Activated CD4-positive, alpha-beta T cell treated with anti-CD3 and anti-CD28 coated beads, Interleukin-2, Interleukin-6, amounts not matched to agents 100 ng/mL and 50 ng/mL, durations not matched to agents 16 hours and 8 hours (primary cell): ENCODE data around the gene NFIC.
"Not testable (repeated sequence)": the region's sequence is repeated elsewhere in the genome, so short reads cannot be mapped to it uniquely, and the experiment has no call there.

Experiments
- DNase-seq: peaks from one replicate; pipeline ENCODE4 v3.0.0-alpha.2; 2020

Gene NFIC

DNA sequence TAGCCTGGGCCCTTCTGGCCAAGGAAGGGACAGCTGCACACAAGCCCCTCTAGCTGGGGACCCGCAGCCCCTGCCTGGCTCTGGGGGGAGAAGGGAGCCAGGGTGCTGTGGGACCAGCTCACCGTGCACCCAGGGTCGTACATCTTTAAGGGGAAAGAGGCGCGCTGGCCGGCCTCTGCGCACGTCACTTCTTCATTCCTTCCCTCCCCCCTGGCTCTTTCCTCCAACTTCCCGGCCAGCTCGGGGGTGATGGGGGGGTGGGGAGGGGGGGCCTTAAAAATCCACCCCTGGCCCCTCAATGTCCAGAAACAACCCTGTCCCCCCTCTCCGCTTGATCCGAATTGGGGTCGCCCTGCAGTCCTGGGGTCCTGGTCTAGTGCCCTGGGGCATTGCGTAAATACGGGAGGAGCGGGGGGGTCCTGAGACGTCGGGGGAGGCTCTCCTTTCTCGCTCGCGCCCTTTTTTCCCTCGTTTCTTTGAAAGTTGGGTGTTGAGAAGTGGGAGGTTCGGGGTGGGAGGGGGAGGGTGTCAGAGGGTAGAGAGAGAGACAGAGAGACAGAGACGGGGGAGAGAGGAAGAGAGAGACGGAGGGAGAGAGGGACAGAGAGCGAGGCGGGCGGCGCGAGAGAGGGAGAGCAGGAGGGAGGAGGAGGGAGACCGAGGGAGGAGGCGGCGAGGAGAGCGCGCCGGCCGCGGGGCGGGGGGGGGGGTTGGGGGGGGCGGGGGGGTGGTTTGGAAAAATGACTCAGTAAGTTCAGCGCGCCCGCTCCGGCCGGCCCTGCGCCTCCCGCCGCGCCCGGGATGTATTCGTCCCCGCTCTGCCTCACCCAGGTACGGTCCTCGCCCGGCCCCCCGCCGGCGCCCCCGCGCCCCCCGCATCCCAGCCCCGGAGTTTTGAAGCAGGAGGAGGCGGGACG is at the start of gene NFIC:
NFIC (plus strand) TSS at position 748 of the 917 bp plus-strand sequence; CDS start at position 802, 54 bp downstream.
- DNase-seq, result peak; percentile 38

GRCh38 chr19:3316659-3317207 is 49.6 kb upstream of the NFIC start:
- DNase-seq, result no peak

- DNase-seq, result no peak
These were observed 46.6 kb upstream of the NFIC start for GRCh38 chr19:3319643-3320353.

DNA sequence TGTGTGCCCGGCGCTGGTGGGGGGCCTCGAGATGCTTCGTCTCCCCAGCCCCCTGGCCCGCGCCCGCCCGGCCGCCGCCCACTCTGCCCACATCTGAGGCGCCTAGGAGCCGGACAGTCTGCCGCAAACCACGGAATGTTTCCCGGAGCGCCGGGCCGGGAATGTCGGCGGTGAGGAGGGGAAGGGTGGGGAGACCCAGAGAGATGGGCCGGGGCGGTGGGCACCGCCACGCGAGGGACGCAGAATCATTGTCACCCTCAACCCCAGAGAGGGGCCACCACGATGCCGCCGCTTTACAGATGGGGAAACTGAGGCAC is 46.1 kb upstream of the NFIC start:
- DNase-seq, result no peak

GRCh38 chr19:3320853-3321252 is 45.5 kb upstream of the NFIC start:
- DNase-seq, result no peak

DNA sequence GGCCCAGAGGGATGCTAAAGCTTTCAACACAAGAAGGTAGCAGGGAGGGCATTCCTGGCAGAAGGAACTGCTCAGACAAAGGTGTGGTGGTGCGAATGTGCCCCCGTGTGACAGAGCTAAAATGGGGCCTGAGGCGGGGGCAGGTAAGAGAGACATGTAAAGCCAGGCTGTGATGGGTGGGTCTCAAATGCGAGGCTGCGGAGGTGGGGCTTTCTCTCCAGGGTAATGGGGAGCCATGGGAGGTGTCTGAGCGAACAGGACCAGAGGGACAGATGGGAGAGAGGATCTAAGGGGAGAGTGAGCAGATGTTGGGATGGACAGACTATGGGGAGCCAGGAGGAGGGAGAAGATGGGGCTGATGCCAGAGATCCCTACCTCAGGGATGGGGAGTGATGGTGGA is 44.7 kb upstream of the NFIC start:
- DNase-seq, result no peak

GRCh38 chr19:3322199-3322978 is 44.0 kb upstream of the NFIC start:
- DNase-seq, result no peak

DNA sequence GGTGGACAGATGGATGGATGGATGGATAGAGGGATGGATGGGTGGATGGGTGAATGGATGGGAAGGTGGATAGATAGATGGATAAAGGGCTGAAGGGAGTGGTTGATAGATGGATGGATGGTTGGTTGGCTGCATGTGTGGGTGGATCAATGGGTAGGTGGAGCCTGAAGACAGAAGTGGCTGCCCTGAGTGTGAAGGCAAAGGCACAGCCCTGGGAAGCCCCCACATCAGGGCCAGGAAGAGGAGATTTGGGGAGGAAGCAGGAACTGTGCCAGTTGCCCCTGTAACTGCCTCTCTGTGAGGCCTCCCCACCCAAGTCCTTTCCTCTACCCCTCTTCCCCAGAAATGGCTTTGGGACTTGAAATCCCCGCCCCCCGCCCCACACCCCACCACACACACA is 43.4 kb upstream of the NFIC start:
- no peak for DNase-seq

GRCh38 chr19:3323658-3324057 is 42.7 kb upstream of the NFIC start:
- DNase-seq, result no peak

GRCh38 chr19:3324405-3324856 is 42.0 kb upstream of the NFIC start:
- peak; percentile 90 for DNase-seq

DNA sequence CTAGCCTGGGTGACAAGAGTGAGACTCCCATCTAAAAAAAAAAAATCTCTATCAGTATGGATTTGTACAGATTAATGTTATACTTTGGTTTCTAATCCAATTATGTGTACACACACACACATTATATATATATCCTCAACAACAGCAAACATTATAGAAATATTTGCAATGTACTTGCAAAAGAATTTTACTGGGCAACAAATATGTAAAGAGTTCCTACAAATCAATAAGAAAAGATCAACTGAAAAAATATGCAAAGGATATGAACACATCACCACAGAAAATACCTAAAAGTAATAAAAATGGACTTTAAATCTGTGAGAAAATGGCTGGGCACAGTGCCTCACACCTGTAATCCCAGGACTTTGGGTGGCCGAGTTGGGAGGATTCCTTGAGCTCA is 40.9 kb upstream of the NFIC start:
- DNase-seq, result no peak

GRCh38 chr19:3328743-3329142 is 37.6 kb upstream of the NFIC start:
- DNase-seq, result no peak

GRCh38 chr19:3330047-3330446 is 36.3 kb upstream of the NFIC start:
- no peak for DNase-seq

GRCh38 chr19:3332232-3332631 is 34.2 kb upstream of the NFIC start:
- not testable (repeated sequence) for DNase-seq

GRCh38 chr19:3333020-3333583 is 33.3 kb upstream of the NFIC start:
- no peak for DNase-seq

DNA sequence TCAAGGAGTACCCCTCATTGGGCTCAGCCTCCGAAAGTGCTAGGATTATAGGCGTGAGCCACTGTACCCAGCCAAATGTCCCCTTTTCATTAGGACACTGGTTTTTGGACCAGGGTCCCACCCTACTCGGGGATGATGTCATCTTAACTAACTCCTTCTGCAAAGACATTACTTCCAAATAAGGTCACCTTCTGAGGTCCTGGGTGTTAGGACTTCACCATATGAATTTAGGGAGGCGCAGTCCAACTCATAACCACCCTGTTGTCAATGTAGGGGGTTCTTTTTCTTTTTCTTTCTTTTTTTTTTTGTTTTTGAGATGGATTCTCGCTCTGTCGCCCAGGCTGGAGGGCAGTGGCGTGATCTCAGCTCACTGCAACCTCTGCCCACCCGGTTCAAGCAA is 32.7 kb upstream of the NFIC start:
- no peak for DNase-seq

DNA sequence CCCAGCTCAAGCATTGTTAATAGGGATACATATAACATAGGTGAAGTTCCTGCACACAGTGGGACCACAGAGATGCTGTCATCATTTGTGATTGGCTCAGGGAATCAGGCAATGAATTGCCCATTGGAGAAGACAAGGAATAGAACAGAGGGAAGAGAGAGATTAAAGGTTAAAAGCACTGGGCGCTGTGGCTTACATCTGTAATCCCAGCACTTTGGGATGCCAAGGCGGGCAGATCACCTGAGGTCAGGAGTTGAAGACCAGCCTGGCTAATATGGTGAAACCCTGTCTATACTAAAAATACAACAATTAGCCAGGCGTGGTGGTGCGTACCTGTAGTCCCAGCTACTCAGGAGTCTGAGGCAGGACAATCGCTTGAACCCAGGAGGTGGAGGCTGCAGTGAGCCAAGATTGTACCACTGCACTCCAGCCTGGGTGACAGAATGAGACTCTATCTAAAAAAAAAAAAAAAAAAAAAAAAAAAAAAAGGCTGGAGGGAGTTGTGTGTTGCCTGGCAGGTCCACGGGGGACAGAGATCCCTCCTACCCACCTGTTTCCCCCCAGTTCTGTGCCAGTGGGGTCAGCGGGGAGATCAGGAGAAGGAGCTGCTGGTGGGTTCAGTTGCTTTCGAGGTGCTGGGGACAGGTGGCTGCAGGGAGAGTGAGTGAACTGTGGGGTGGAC is 31.5 kb upstream of the NFIC start:
- DNase-seq, result not testable (repeated sequence)

GRCh38 chr19:3335431-3336350 is 30.7 kb upstream of the NFIC start:
- DNase-seq, result no peak

GRCh38 chr19:3336351-3336679 is 30.1 kb upstream of the NFIC start:
- DNase-seq, result no peak

- no peak for DNase-seq
These were observed 29.5 kb upstream of the NFIC start for GRCh38 chr19:3336680-3337523.
